ENCODE measurements around the gene ARHGAP22. TPM values are rescaled to one million over a fixed set of nuclear protein-coding genes. Genes with fewer than 3 reads are reported as not detected.

The ARHGAP22 gene
- total RNA-seq, 1 donor from 2014 or later: 1.0 TPM

- no peaks in the 10 kb centered on the region for H3K36me3 ChIP-seq (ENCODE audit: control insufficient read depth in 3 of 3, insufficient read depth in 3 of 3, low read length in 3 of 3)
- peaks cover 3 to 31% (median 27%) of the 10 kb centered on the region in 3 donors for H3K27me3 ChIP-seq (ENCODE audit: control insufficient read depth in 3 of 3, insufficient read depth in 3 of 3, low read length in 3 of 3)
- H3K27ac ChIP-seq (ENCODE audit: low read depth, low read length): no peak overlapping the region
- H3K9me3 ChIP-seq (ENCODE audit: control insufficient read depth in 3 of 3, low read length in 3 of 3): no peaks in the 10 kb centered on the region
- H3K4me3 ChIP-seq (ENCODE audit: low read length in 3 of 3): no peak overlapping the region
- H3K4me1 ChIP-seq (ENCODE audit: control insufficient read depth in 3 of 3, insufficient read depth in 3 of 3, low read length in 3 of 3): peaks cover 0 to 9% (median 8%) of the 10 kb centered on the region in 3 donors
- no peak overlapping the region for H3K9ac ChIP-seq (ENCODE audit: low read depth in 1 of 3, low read length in 3 of 3)
Observed at GRCh38 chr10:48526011-48526821, 78.7 kb downstream of the ARHGAP22 start.

GRCh38 chr10:48525113-48525512, 79.8 kb downstream of the ARHGAP22 start:
- peaks cover 0 to 9% (median 8%) of the 10 kb centered on the region in 3 donors for H3K4me1 ChIP-seq (ENCODE audit: control insufficient read depth in 3 of 3, insufficient read depth in 3 of 3, low read length in 3 of 3)
- no peak overlapping the region for H3K9ac ChIP-seq (ENCODE audit: low read depth in 1 of 3, low read length in 3 of 3)
- H3K36me3 ChIP-seq (ENCODE audit: control insufficient read depth in 3 of 3, insufficient read depth in 3 of 3, low read length in 3 of 3): no peaks in the 10 kb centered on the region
- H3K27ac ChIP-seq (ENCODE audit: low read depth, low read length): no peak overlapping the region
- no peak overlapping the region for H3K4me3 ChIP-seq (ENCODE audit: low read length in 3 of 3)
- H3K9me3 ChIP-seq (ENCODE audit: control insufficient read depth in 3 of 3, low read length in 3 of 3): no peaks in the 10 kb centered on the region
- peaks cover 3 to 37% (median 33%) of the 10 kb centered on the region in 3 donors for H3K27me3 ChIP-seq (ENCODE audit: control insufficient read depth in 3 of 3, insufficient read depth in 3 of 3, low read length in 3 of 3)

GRCh38 chr10:48523820-48524758, 80.8 kb downstream of the ARHGAP22 start:
- peaks cover 3 to 37% (median 33%) of the 10 kb centered on the region in 3 donors for H3K27me3 ChIP-seq (ENCODE audit: control insufficient read depth in 3 of 3, insufficient read depth in 3 of 3, low read length in 3 of 3)
- H3K36me3 ChIP-seq (ENCODE audit: control insufficient read depth in 3 of 3, insufficient read depth in 3 of 3, low read length in 3 of 3): no peaks in the 10 kb centered on the region
- H3K27ac ChIP-seq (ENCODE audit: low read depth, low read length): no peak overlapping the region
- H3K4me3 ChIP-seq (ENCODE audit: low read length in 3 of 3): peak overlapping the region in 2 of 3 donors; percentile 36 to 41
- H3K9ac ChIP-seq (ENCODE audit: low read depth in 1 of 3, low read length in 3 of 3): no peak overlapping the region
- H3K9me3 ChIP-seq (ENCODE audit: control insufficient read depth in 3 of 3, low read length in 3 of 3): no peaks in the 10 kb centered on the region
- H3K4me1 ChIP-seq (ENCODE audit: control insufficient read depth in 3 of 3, insufficient read depth in 3 of 3, low read length in 3 of 3): peaks cover 2 to 9% (median 8%) of the 10 kb centered on the region in 3 donors

GRCh38 chr10:48523212-48523819, 81.6 kb downstream of the ARHGAP22 start:
- H3K36me3 ChIP-seq (ENCODE audit: control insufficient read depth in 3 of 3, insufficient read depth in 3 of 3, low read length in 3 of 3): no peaks in the 10 kb centered on the region
- H3K4me3 ChIP-seq (ENCODE audit: low read length in 3 of 3): peak overlapping the region; percentile 36 to 60 (median 41)
- H3K9ac ChIP-seq (ENCODE audit: low read depth in 1 of 3, low read length in 3 of 3): peak overlapping the region in 1 of 3 donors; percentile 50
- H3K27ac ChIP-seq (ENCODE audit: low read depth, low read length): no peak overlapping the region
- peaks cover 3 to 37% (median 33%) of the 10 kb centered on the region in 3 donors for H3K27me3 ChIP-seq (ENCODE audit: control insufficient read depth in 3 of 3, insufficient read depth in 3 of 3, low read length in 3 of 3)
- no peaks in the 10 kb centered on the region for H3K9me3 ChIP-seq (ENCODE audit: control insufficient read depth in 3 of 3, low read length in 3 of 3)
- peaks cover 4 to 11% (median 9%) of the 10 kb centered on the region in 3 donors for H3K4me1 ChIP-seq (ENCODE audit: control insufficient read depth in 3 of 3, insufficient read depth in 3 of 3, low read length in 3 of 3)

GRCh38 chr10:48522011-48522765, 82.7 kb downstream of the ARHGAP22 start:
- peaks cover 3 to 35% (median 30%) of the 10 kb centered on the region in 3 donors for H3K27me3 ChIP-seq (ENCODE audit: control insufficient read depth in 3 of 3, insufficient read depth in 3 of 3, low read length in 3 of 3)
- H3K27ac ChIP-seq (ENCODE audit: low read depth, low read length): no peak overlapping the region
- H3K4me1 ChIP-seq (ENCODE audit: control insufficient read depth in 3 of 3, insufficient read depth in 3 of 3, low read length in 3 of 3): peaks cover 4 to 13% (median 9%) of the 10 kb centered on the region in 3 donors
- no peak overlapping the region for H3K4me3 ChIP-seq (ENCODE audit: low read length in 3 of 3)
- H3K9me3 ChIP-seq (ENCODE audit: control insufficient read depth in 3 of 3, low read length in 3 of 3): no peaks in the 10 kb centered on the region
- no peak overlapping the region for H3K9ac ChIP-seq (ENCODE audit: low read depth in 1 of 3, low read length in 3 of 3)
- no peaks in the 10 kb centered on the region for H3K36me3 ChIP-seq (ENCODE audit: control insufficient read depth in 3 of 3, insufficient read depth in 3 of 3, low read length in 3 of 3)

- no peaks in the 10 kb centered on the region for H3K36me3 ChIP-seq (ENCODE audit: control insufficient read depth in 3 of 3, insufficient read depth in 3 of 3, low read length in 3 of 3)
- no peak overlapping the region for H3K4me3 ChIP-seq (ENCODE audit: low read length in 3 of 3)
- no peak overlapping the region for H3K27ac ChIP-seq (ENCODE audit: low read depth, low read length)
- no peak overlapping the region for H3K9ac ChIP-seq (ENCODE audit: low read depth in 1 of 3, low read length in 3 of 3)
- peaks cover 4 to 13% (median 9%) of the 10 kb centered on the region in 3 donors for H3K4me1 ChIP-seq (ENCODE audit: control insufficient read depth in 3 of 3, insufficient read depth in 3 of 3, low read length in 3 of 3)
- peaks cover 3 to 33% (median 28%) of the 10 kb centered on the region in 3 donors for H3K27me3 ChIP-seq (ENCODE audit: control insufficient read depth in 3 of 3, insufficient read depth in 3 of 3, low read length in 3 of 3)
- H3K9me3 ChIP-seq (ENCODE audit: control insufficient read depth in 3 of 3, low read length in 3 of 3): peaks cover 0 to 1% (median 0%) of the 10 kb centered on the region in 3 donors
Observed at GRCh38 chr10:48520594-48520993, 84.3 kb downstream of the ARHGAP22 start.

GRCh38 chr10:48520184-48520506, 84.7 kb downstream of the ARHGAP22 start:
- Histone ChIP-seq H3K4me1 (ENCODE audit: control insufficient read depth in 3 of 3, insufficient read depth in 3 of 3, low read length in 3 of 3) (peaks cover 4 to 13% (median 9%) of the 10 kb centered on the region in 3 donors), H3K4me3 (ENCODE audit: low read length in 3 of 3) (no peak overlapping the region), H3K36me3 (ENCODE audit: control insufficient read depth in 3 of 3, insufficient read depth in 3 of 3, low read length in 3 of 3) (no peaks in the 10 kb centered on the region), H3K9me3 (ENCODE audit: control insufficient read depth in 3 of 3, low read length in 3 of 3) (peaks cover 0 to 4% (median 0%) of the 10 kb centered on the region in 3 donors), H3K9ac (ENCODE audit: low read depth in 1 of 3, low read length in 3 of 3) (no peak overlapping the region), H3K27ac (ENCODE audit: low read depth, low read length) (no peak overlapping the region), H3K27me3 (ENCODE audit: control insufficient read depth in 3 of 3, insufficient read depth in 3 of 3, low read length in 3 of 3) (peaks cover 3 to 33% (median 28%) of the 10 kb centered on the region in 3 donors)

- Histone ChIP-seq H3K27ac (ENCODE audit: low read depth, low read length) (no peak overlapping the region), H3K9ac (ENCODE audit: low read depth in 1 of 3, low read length in 3 of 3) (no peak overlapping the region), H3K27me3 (ENCODE audit: control insufficient read depth in 3 of 3, insufficient read depth in 3 of 3, low read length in 3 of 3) (peaks cover 3 to 32% (median 23%) of the 10 kb centered on the region in 3 donors), H3K4me1 (ENCODE audit: control insufficient read depth in 3 of 3, insufficient read depth in 3 of 3, low read length in 3 of 3) (peaks cover 4 to 13% (median 9%) of the 10 kb centered on the region in 3 donors), H3K4me3 (ENCODE audit: low read length in 3 of 3) (no peak overlapping the region), H3K9me3 (ENCODE audit: control insufficient read depth in 3 of 3, low read length in 3 of 3) (peaks cover 0 to 4% (median 0%) of the 10 kb centered on the region in 3 donors), H3K36me3 (ENCODE audit: control insufficient read depth in 3 of 3, insufficient read depth in 3 of 3, low read length in 3 of 3) (no peaks in the 10 kb centered on the region)
Observed at GRCh38 chr10:48519481-48520183, 85.2 kb downstream of the ARHGAP22 start.
